ENCODE data around the gene C1QTNF1. TPM values are rescaled to one million over a fixed set of nuclear protein-coding genes. Genes with fewer than 3 reads are reported as not detected.

The C1QTNF1 gene
- total RNA-seq, 1 experiment from 2014 or later, result 19.9 TPM

- Histone ChIP-seq H3K4me1 (no peaks in the 10 kb centered on the region), H3K27me3 (replicated peaks; ENCODE audit: control insufficient read depth, insufficient read depth, low read length) (no peaks in the 10 kb centered on the region), H3K9me3 (no peaks in the 10 kb centered on the region), H3K4me3 (ENCODE audit: low read depth, low read length) (no peak overlapping the region), H3K36me3 (ENCODE audit: control insufficient read depth, insufficient read depth, low read length) (no peaks in the 10 kb centered on the region)
- Mint-ChIP-seq H3K4me1 (ENCODE audit: low read depth, unreplicated experiment) (peaks cover under 1% of the 10 kb centered on the region), H3K27ac (ENCODE audit: unreplicated experiment) (peak overlapping the region; percentile 28), H3K4me3 (ENCODE audit: unreplicated experiment) (no peak overlapping the region), H3K9me3 (ENCODE audit: unreplicated experiment) (no peaks in the 10 kb centered on the region), H3K36me3 (ENCODE audit: insufficient read depth, unreplicated experiment) (no peaks in the 10 kb centered on the region), H3K27me3 (ENCODE audit: insufficient read depth, unreplicated experiment) (no peaks in the 10 kb centered on the region)
- intact Hi-C loops (cut with micrococcal nuclease; ENCODE audit: unreplicated experiment), result no loop called here
- DNase-seq, result no peak
- no peak for TF ChIP-seq CTCF (IDR thresholded peaks at IDR 0.05; ENCODE audit: insufficient read depth in 1 of 2, low read depth in 1 of 2, low read length in 1 of 2, severe bottlenecking in 1 of 2, unreplicated experiment in 1 of 2)
- BruUV-seq (replicated peaks), result no TSS peak
- POLR2A ChIA-PET, result interaction anchor here (1.5 kb wide), 1 partner anchor 35 kb away, joined by 3 read pairs; the partner anchor contains the start of gene ENGASE
- CTCF ChIA-PET, result interaction anchor here (0.6 kb wide), 1 partner anchor 706 kb away, joined by 5 read pairs; no protein-coding TSS in a partner anchor
These were observed 15.9 kb downstream of the C1QTNF1 start for GRCh38 chr17:79039886-79040285.

- ChIA-PET POLR2A (interaction anchor here (1.5 kb wide), 1 partner anchor 33 kb away, joined by 3 read pairs; the partner anchor contains the start of gene ENGASE), CTCF (interaction anchor here (1.0 to 1.5 kb wide), 2 partner anchors 14 to 22 kb away, joined by 3 to 10 read pairs; no protein-coding TSS in a partner anchor)
- TF ChIP-seq CTCF (IDR thresholded peaks at IDR 0.05; ENCODE audit: insufficient read depth in 1 of 2, low read depth in 1 of 2, low read length in 1 of 2, severe bottlenecking in 1 of 2, unreplicated experiment in 1 of 2), result no peak
- H3K9me3 Mint-ChIP-seq (ENCODE audit: unreplicated experiment), result no peaks in the 10 kb centered on the region
- Histone ChIP-seq H3K27me3 (replicated peaks; ENCODE audit: control insufficient read depth, insufficient read depth, low read length) (no peaks in the 10 kb centered on the region), H3K36me3 (ENCODE audit: control insufficient read depth, insufficient read depth, low read length) (no peaks in the 10 kb centered on the region), H3K4me1 (no peaks in the 10 kb centered on the region), H3K4me3 (ENCODE audit: low read depth, low read length) (no peak overlapping the region), H3K9me3 (no peaks in the 10 kb centered on the region)
- no peak overlapping the region for H3K4me3 Mint-ChIP-seq (ENCODE audit: unreplicated experiment)
- no TSS peak for BruUV-seq (replicated peaks)
- peaks cover 6% of the 10 kb centered on the region for H3K4me1 Mint-ChIP-seq (ENCODE audit: low read depth, unreplicated experiment)
- intact Hi-C loops (cut with micrococcal nuclease; ENCODE audit: unreplicated experiment), result no loop called here
- H3K36me3 Mint-ChIP-seq (ENCODE audit: insufficient read depth, unreplicated experiment), result no peaks in the 10 kb centered on the region
- no peaks in the 10 kb centered on the region for H3K27me3 Mint-ChIP-seq (ENCODE audit: insufficient read depth, unreplicated experiment)
- H3K27ac Mint-ChIP-seq (ENCODE audit: unreplicated experiment), result no peak overlapping the region
- no peak for DNase-seq
These were observed 17.1 kb downstream of the C1QTNF1 start for GRCh38 chr17:79041041-79041570.

GRCh38 chr17:79041723-79042420 lies 17.9 kb downstream of the C1QTNF1 start:
- H3K27me3 ChIP-seq (replicated peaks; ENCODE audit: control insufficient read depth, insufficient read depth, low read length), result no peaks in the 10 kb centered on the region
- H3K9me3 Mint-ChIP-seq (ENCODE audit: unreplicated experiment), result no peaks in the 10 kb centered on the region

More at GRCh38 chr17:79041723-79042420, 17.9 kb downstream of the C1QTNF1 start:
- H3K4me1 Mint-ChIP-seq (ENCODE audit: low read depth, unreplicated experiment), result peaks cover 6% of the 10 kb centered on the region
- ChIA-PET POLR2A (interaction anchor here (0.8 to 1.5 kb wide), 2 partner anchors 15 to 33 kb away, joined by 3 read pairs; partner anchors contain the start of gene ENGASE), CTCF (interaction anchor here (0.6 to 1.5 kb wide), 9 partner anchors 9 to 346 kb away, joined by 3 to 10 read pairs (median 3); no protein-coding TSS in a partner anchor)
- no peak for TF ChIP-seq CTCF (IDR thresholded peaks at IDR 0.05; ENCODE audit: insufficient read depth in 1 of 2, low read depth in 1 of 2, low read length in 1 of 2, severe bottlenecking in 1 of 2, unreplicated experiment in 1 of 2)
- Histone ChIP-seq H3K9me3 (no peaks in the 10 kb centered on the region), H3K4me1 (no peaks in the 10 kb centered on the region), H3K4me3 (ENCODE audit: low read depth, low read length) (no peak overlapping the region), H3K36me3 (ENCODE audit: control insufficient read depth, insufficient read depth, low read length) (no peaks in the 10 kb centered on the region)
- intact Hi-C loops (cut with micrococcal nuclease; ENCODE audit: unreplicated experiment), result loop anchor here (1.0 kb wide), 2 partner anchors 23 to 56 kb away; no protein-coding TSS in a partner anchor
- H3K27ac Mint-ChIP-seq (ENCODE audit: unreplicated experiment), result no peak overlapping the region
- H3K4me3 Mint-ChIP-seq (ENCODE audit: unreplicated experiment), result no peak overlapping the region
- H3K36me3 Mint-ChIP-seq (ENCODE audit: insufficient read depth, unreplicated experiment), result no peaks in the 10 kb centered on the region
- no TSS peak for BruUV-seq (replicated peaks)
- H3K27me3 Mint-ChIP-seq (ENCODE audit: insufficient read depth, unreplicated experiment), result no peaks in the 10 kb centered on the region
- DNase-seq, result no peak

All from Caco-2 (cell line).